Measurements from ENCODE around the gene PJA2.
A peak's percentile ranks its signal among the peaks of the same experiment; 100 is the strongest.

The PJA2 gene

GRCh38 chr5:109413458-109413857, 3.7 kb upstream of the PJA2 start:
- no peak overlapping the region for H3K4me3 ChIP-seq (ENCODE audit: low read length)
- no peak for TF ChIP-seq ZNF274 (IDR thresholded peaks at IDR 0.05; ENCODE audit: low read depth, low read length)

- TF ChIP-seq ZNF274 (IDR thresholded peaks at IDR 0.05; ENCODE audit: low read depth, low read length): no peak
- no peak overlapping the region for H3K4me3 ChIP-seq (ENCODE audit: low read length)
Observed at GRCh38 chr5:109412981-109413402, 3.2 kb upstream of the PJA2 start.

DNA sequence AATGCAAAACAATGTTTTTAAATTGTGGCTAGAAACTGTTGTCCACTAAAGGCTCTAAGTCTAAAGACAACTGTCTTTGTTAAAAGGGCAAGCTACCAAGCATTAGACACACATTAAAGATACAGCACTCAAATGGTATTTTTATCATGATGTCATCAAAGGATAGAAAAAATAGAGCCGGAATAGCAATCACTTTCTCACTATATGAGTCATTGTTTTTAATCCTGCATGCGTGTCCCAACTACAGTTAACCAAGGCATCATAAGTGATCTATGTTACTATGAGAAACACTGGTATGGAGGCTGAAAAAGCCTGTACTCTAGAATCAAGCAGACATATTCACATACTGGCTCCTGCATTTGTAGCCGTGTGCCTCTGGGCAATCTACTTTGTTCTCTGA, 1.9 kb upstream of the PJA2 start:
- H3K4me3 ChIP-seq (ENCODE audit: low read length): no peak overlapping the region
- no peak for TF ChIP-seq ZNF274 (IDR thresholded peaks at IDR 0.05; ENCODE audit: low read depth, low read length)

DNA sequence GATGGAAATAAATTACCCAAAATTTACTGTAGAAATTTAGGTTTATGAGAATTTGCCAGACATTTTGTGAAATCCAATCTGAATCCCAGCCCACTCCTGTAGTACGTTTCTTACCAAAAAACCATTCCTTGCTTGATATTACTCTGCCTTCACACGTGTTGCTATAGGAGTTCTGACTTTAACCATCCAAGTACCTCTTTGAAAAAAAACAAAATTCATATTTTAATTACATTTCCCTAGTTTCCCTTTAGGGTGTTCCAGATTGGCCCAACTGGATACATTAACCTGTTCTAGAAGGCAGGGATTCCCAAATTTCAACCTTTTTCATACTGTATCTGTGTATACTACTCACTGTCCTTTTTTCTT, 1.4 kb upstream of the PJA2 start:
- peak overlapping the region; percentile 76 for H3K4me3 ChIP-seq (ENCODE audit: low read length)
- no peak for TF ChIP-seq ZNF274 (IDR thresholded peaks at IDR 0.05; ENCODE audit: low read depth, low read length)

GRCh38 chr5:109410389-109411148, 795 bp upstream of the PJA2 start:
- TF ChIP-seq ZNF274 (IDR thresholded peaks at IDR 0.05; ENCODE audit: low read depth, low read length): no peak
- H3K4me3 ChIP-seq (ENCODE audit: low read length): peak overlapping the region; percentile 76

DNA sequence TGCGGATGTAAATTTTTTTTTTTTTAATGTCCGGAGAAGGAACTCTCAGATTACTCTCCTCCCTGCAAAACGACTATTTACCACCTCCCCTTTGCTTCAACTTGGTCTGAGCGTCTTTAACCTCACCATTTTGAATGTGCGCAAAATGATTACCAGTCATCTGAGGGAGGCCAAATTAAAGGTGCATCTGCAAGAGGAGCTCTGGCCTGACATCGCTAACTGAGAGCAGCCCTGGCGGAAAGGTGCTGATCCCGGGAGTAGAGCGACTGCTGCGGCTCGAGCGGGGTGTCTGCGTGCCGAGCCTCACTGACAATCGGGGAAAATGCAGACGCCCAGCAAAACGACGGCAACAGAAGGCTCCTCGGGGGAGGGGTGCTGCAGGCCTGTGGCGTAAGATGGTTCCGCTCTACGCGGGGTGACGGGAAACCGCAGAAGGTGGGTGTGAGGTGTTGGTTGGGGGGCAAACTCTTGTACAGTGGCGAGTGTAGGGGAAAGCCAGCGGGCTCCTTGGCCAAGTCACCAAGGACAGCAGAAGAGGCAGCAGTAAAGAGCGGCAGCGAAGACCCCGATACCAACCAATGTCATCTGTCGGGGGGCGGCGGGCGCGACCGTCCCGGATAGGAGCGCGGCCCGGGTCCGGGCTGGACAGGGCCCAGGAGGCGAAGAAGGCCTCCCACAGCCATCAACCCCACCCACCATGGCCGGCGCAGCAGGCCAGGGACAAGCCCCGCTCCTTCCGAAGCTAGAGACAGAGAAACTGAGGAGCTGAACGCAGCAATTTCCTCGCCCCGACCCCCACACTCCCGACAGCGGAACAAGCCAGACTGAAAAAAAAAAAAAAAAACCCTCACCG, 557 bp downstream of the PJA2 start:
- peak overlapping the region; percentile 66 for H3K4me3 ChIP-seq (ENCODE audit: low read length)
- no peak for TF ChIP-seq ZNF274 (IDR thresholded peaks at IDR 0.05; ENCODE audit: low read depth, low read length)

- peak overlapping the region; percentile 66; the same call in 1 of the 2 replicates for H3K4me3 ChIP-seq (ENCODE audit: low read length)
- TF ChIP-seq ZNF274 (IDR thresholded peaks at IDR 0.05; ENCODE audit: low read depth, low read length): no peak
Observed at GRCh38 chr5:109407913-109408312, 1.9 kb downstream of the PJA2 start.

GRCh38 chr5:109406719-109407118, 3.1 kb downstream of the PJA2 start:
- no peak overlapping the region; the same call in 1 of the 2 replicates for H3K4me3 ChIP-seq (ENCODE audit: low read length)
- no peak for TF ChIP-seq ZNF274 (IDR thresholded peaks at IDR 0.05; ENCODE audit: low read depth, low read length)

DNA sequence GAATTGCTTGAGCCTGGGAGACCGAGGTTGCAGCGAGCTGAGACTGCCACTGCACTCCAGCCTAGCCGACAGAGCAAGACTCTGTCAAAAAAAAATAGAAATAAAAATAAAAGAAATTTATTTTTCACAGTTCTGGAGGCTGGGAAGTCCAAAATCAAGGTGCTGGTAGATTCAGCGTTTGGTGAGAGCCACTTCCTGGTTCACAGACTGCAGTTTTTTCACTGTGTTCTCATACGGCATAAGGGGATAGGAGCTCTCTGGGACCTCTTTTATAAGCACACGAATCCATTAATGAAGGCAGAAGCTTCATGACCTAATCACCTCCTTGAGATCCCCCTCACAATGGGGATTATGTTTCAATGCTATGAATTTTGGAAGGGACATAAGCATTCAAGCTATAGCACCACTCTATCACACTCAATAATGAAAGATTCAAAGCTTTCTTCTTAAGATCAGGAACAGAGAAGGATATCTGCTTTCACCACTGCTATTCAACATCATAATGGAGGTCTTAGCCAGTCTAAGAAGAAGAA, 5.3 kb downstream of the PJA2 start:
- H3K4me3 ChIP-seq (ENCODE audit: low read length): no peak overlapping the region

DNA sequence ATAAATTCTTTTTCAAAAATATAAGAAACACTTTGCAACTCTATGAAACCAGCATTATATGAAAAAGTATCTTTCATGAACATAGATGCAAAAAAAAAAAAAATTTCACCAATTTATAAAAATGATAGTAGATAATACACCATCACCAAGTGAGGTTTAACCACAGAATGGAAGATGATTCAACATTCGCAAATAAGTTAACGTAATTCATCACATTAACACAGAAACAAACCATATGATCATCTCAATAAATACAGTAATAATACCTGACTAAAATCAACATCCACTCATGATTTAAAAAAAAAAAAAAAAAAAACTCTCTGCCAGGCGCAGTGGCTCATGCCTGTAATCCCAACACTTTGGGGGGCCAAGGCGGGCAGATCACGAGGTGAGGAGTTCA, 6.3 kb downstream of the PJA2 start:
- H3K4me3 ChIP-seq (ENCODE audit: low read length): no peak overlapping the region
- no peak for TF ChIP-seq ZNF274 (IDR thresholded peaks at IDR 0.05; ENCODE audit: low read depth, low read length)

More for the DNA sequence above, 5.3 kb downstream of the PJA2 start:
- no peak for TF ChIP-seq ZNF274 (IDR thresholded peaks at IDR 0.05; ENCODE audit: low read depth, low read length)

- TF ChIP-seq ZNF274 (IDR thresholded peaks at IDR 0.05; ENCODE audit: low read depth, low read length): no peak
- no peak overlapping the region for H3K4me3 ChIP-seq (ENCODE audit: low read length)
Observed at GRCh38 chr5:109399092-109399759, 10.5 kb downstream of the PJA2 start.

DNA sequence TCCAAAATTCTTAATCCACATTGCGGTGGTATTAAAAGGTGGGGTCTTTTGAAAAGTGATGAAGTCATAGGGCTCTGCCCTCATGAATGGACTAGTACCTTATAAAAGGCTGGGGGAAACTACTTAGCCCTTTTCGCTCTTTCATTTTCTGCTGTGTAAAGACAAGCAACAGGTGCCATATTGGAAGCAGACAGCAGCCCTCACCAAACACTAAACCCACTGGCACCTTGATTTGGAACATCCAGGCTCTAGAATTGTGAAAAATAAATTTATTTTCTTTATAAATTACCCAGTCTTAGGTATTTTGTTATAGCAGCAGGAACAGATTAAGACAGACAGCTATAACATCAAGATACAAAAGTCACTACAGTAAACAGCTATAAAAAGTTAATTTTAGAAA, 12.8 kb downstream of the PJA2 start:
- H3K4me3 ChIP-seq (ENCODE audit: low read length): no peak overlapping the region
- TF ChIP-seq ZNF274 (IDR thresholded peaks at IDR 0.05; ENCODE audit: low read depth, low read length): no peak

GRCh38 chr5:109394806-109395205, 15.0 kb downstream of the PJA2 start:
- no peak overlapping the region for H3K4me3 ChIP-seq (ENCODE audit: low read length)
- TF ChIP-seq ZNF274 (IDR thresholded peaks at IDR 0.05; ENCODE audit: low read depth, low read length): no peak

- no peak for TF ChIP-seq ZNF274 (IDR thresholded peaks at IDR 0.05; ENCODE audit: low read depth, low read length)
- no peak overlapping the region for H3K4me3 ChIP-seq (ENCODE audit: low read length)
Observed at GRCh38 chr5:109390188-109390587, 19.6 kb downstream of the PJA2 start.
